K562 (cell line): Measurements from ENCODE around the gene ZSWIM3. TPM values are rescaled to one million over a fixed set of nuclear protein-coding genes. Genes with fewer than 3 reads are reported as not detected.

Experiments
- ATAC-seq: fragments of 200-7000 bp; cut with Tn5 transposase; 3 replicates; pipeline ENCODE4 v1.9.1; 2020; ENCODE audit warnings: moderate library complexity
- BruUV-seq: library from RNA; stranded (reverse); fragments of 400-500 nt; replicated peaks from 2 replicates; lab custom pipeline; 2021; lab: Mats Ljungman, UMichigan
- CTCF ChIA-PET: fragments of 300-600 bp; formaldehyde crosslinking; extraction: SDS; loops from one replicate; lab custom pipeline; 2021; ENCODE audit warnings: low intra/inter-chr PET ratio; lab: Yijun Ruan, JAX
- POLR2A ChIA-PET: fragments of 300-600, 350-650 bp; sonication (Branson Sonifier 250); formaldehyde crosslinking; extraction: SDS; loops from one replicate; lab custom pipeline; 2021; ENCODE audit warnings: antibody characterized with exemption, inconsistent platforms; lab: Yijun Ruan, JAX
- DNase-seq, 4 experiments: peaks; one replicate each; pipeline versions ENCODE4 v3.0.0 to v3.0.0-alpha.2; 2011 to 2018; ENCODE audit warnings: low spot score in 3 of 4, mixed read lengths in 3 of 4; ENCODE audit errors: extremely low read depth in 1 of 4
- FAIRE-seq: peaks from 2 replicates; lab custom pipeline; 2011; peaks lifted over from hg19 to GRCh38; lab: Jason Lieb, UNC
- H2AFZ ChIP-seq: 2 replicates; pipeline ENCODE4 v1.6.0; 2011; ENCODE audit warnings: low read depth, low read length, control low read depth, inconsistent platforms
- H3K27ac ChIP-seq: fragments of 200-600 bp; 3 replicates; pipeline ENCODE4 v1.8.0; 2011; ENCODE audit warnings: low read depth, mild to moderate bottlenecking, control low read depth, inconsistent platforms, low read length, moderate library complexity, mixed read lengths; ENCODE audit errors: extremely low read depth
- H3K27me3 ChIP-seq, 2 experiments: fragments of 300-600 bp in 1 of 2; 2 replicates in 1 of 2; 3 replicates in 1 of 2; pipeline versions ENCODE4 v1.6.0 to v1.8.0; 2011; ENCODE audit warnings: inconsistent platforms in 2 of 2, low read length in 2 of 2, mild to moderate bottlenecking in 1 of 2, mixed read lengths in 1 of 2, moderate library complexity in 1 of 2; ENCODE audit not compliant: control insufficient read depth in 2 of 2, insufficient read depth in 2 of 2
- H3K36me3 ChIP-seq: fragments of 300-600 bp; 3 replicates; pipeline ENCODE4 v1.8.0; 2011; ENCODE audit warnings: mild to moderate bottlenecking, low read length, inconsistent platforms; ENCODE audit not compliant: control insufficient read depth, insufficient read depth
- H3K4me1 ChIP-seq, 2 experiments: fragments of 200-600 bp in 1 of 2; replicated peaks in 1 of 2; 2 replicates in 1 of 2; 3 replicates in 1 of 2; pipeline versions ENCODE4 v1.5.1 to v1.8.0; 2011; ENCODE audit warnings: inconsistent platforms in 2 of 2, low read length in 2 of 2, mild to moderate bottlenecking in 1 of 2, mixed read lengths in 1 of 2, moderate library complexity in 1 of 2; ENCODE audit not compliant: control insufficient read depth in 2 of 2, insufficient read depth in 2 of 2
- H3K4me2 ChIP-seq: 2 replicates; pipeline ENCODE4 v1.6.1; 2011; ENCODE audit warnings: low read length, control low read depth, inconsistent platforms, mixed read lengths; ENCODE audit not compliant: insufficient read depth
- H3K4me3 ChIP-seq: fragments of 200-600 bp; sonication (generic), shearing (Covaris generic); 2 replicates; pipeline ENCODE4 v1.5.1; 2016; ENCODE audit warnings: control low read depth, inconsistent platforms
- H3K79me2 ChIP-seq: fragments of 200-600 bp; 3 replicates; pipeline ENCODE4 v1.8.0; 2011; ENCODE audit warnings: low read length, inconsistent platforms; ENCODE audit not compliant: control insufficient read depth, insufficient read depth
- H3K9ac ChIP-seq, 2 experiments: 2 replicates each; pipeline versions ENCODE4 v1.6.0 to v1.6.1; 2011; ENCODE audit warnings: low read depth in 2 of 2, low read length in 2 of 2, control low read depth in 1 of 2, inconsistent platforms in 1 of 2, mild to moderate bottlenecking in 1 of 2, mixed read lengths in 1 of 2; ENCODE audit not compliant: insufficient read depth in 1 of 2
- H3K9me1 ChIP-seq: one replicate; pipeline ENCODE4 v1.6.0; 2011; ENCODE audit warnings: inconsistent platforms, mild to moderate bottlenecking, low read length, moderate library complexity; ENCODE audit not compliant: control insufficient read depth, insufficient read depth
- H3K9me3 ChIP-seq: replicated peaks from 2 replicates; pipeline ENCODE4 v1.5.1; 2011; ENCODE audit warnings: low read depth, low read length, inconsistent platforms; ENCODE audit not compliant: control insufficient read depth, insufficient read depth
- H4K20me1 ChIP-seq: replicated peaks from 2 replicates; pipeline ENCODE4 v1.6.1; 2011; ENCODE audit warnings: low read length, inconsistent platforms, mixed read lengths; ENCODE audit not compliant: control insufficient read depth, insufficient read depth
- BRCA1 ChIP-seq, 2 experiments: fragments of 450-650 bp in 1 of 2; sonication (generic) in 1 of 2; formaldehyde crosslinking in 1 of 2; IDR thresholded peaks; 2 replicates each; pipeline versions ENCODE4 v1.5.0 to v1.6.1; 2017 to 2020; ENCODE audit warnings: mild to moderate bottlenecking in 1 of 2, missing genetic modification reagents in 1 of 2
- CEBPB ChIP-seq: fragments of 450-650 bp; IDR thresholded peaks from 2 replicates; pipeline ENCODE4 v1.6.1; 2016; ENCODE audit warnings: missing genetic modification characterization, missing compliant biosample characterization
- DDX20 ChIP-seq: fragments of 450-650 bp; IDR thresholded peaks from 2 replicates; pipeline ENCODE4 v1.6.1; 2016; ENCODE audit warnings: missing genetic modification characterization, low read depth, mild to moderate bottlenecking, missing compliant biosample characterization, moderate library complexity
- GATA2 ChIP-seq: sonication (generic); formaldehyde crosslinking; IDR thresholded peaks from 2 replicates; pipeline ENCODE4 v1.4.0; 2020; ENCODE audit warnings: mild to moderate bottlenecking, missing genetic modification reagents
- HMBOX1 ChIP-seq: sonication (generic); IDR thresholded peaks from 2 replicates; pipeline ENCODE4 v1.6.1; 2016
- SPI1 ChIP-seq: IDR thresholded peaks from 2 replicates; pipeline ENCODE4 v1.6.1; 2011; ENCODE audit warnings: low read depth, low read length, control low read depth, borderline replicate concordance
- TAF9B ChIP-seq: fragments of 450-650 bp; IDR thresholded peaks from 2 replicates; pipeline ENCODE4 v1.6.1; 2018; ENCODE audit warnings: mild to moderate bottlenecking; ENCODE audit not compliant: partially characterized antibody
- ZNF644 ChIP-seq: fragments of 200-800 bp; sonication (Bioruptor generic); IDR thresholded peaks from 2 replicates; pipeline ENCODE4 v1.6.1; 2016; ENCODE audit warnings: low read depth, missing genetic modification characterization, missing compliant biosample characterization
- ZZZ3 ChIP-seq: fragments of 450-650 bp; IDR thresholded peaks from 2 replicates; pipeline ENCODE4 v1.6.1; 2016; ENCODE audit warnings: antibody characterized with exemption, mild to moderate bottlenecking, moderate library complexity
- WGBS: fragments of 100-300 bp; shearing (Covaris generic); methylation state at CpG from one replicate; pipeline ENCODE4 v1.1.6; 2016; ENCODE audit warnings: low coverage, mixed read lengths; ENCODE audit not compliant: insufficient coverage; ENCODE audit errors: missing lambda C conversion rate; 5-methylcytosine and 5-hydroxymethylcytosine counted together
- in situ Hi-C: fragments of 300-500 bp; cut with MboI; formaldehyde crosslinking; loops from 4 replicates; pipeline ENCODE4 v1.15.0; 2018; ENCODE audit warnings: inconsistent platforms, mixed read lengths
- intact Hi-C: fragments of 100-400 bp; cut with micrococcal nuclease; formaldehyde crosslinking; loops from 2 replicates; pipeline ENCODE4 v1.14.2; 2022
- polyA plus RNA-seq, 8 experiments: library from polyadenylated mRNA; depleted of rRNA in 4 of 8; stranded (reverse) in 5 of 8; unstranded in 3 of 8; fragments of >200 nt; fragmentation: Nextera tagmentation in 2 of 8; fragmentation: Illumina TruSeq in 1 of 8; extraction: Ambion mirVana in 2 of 8; extraction: Trizol in 1 of 8; gene quantifications; 2 replicates each; pipeline versions ENCODE4 v1.2.1 to v1.2.3, GENCODE V29; 2011 to 2014; ENCODE audit warnings: inconsistent platforms in 1 of 8, missing spikeins in 1 of 8
- total RNA-seq, 7 experiments: library from RNA; depleted of rRNA in 6 of 7; stranded (reverse); fragments of >200 nt in 6 of 7; fragmentation: Illumina TruSeq in 2 of 7; extraction: Trizol in 2 of 7; gene quantifications; 2 replicates each; pipeline versions ENCODE4 v1.2.1 to v1.2.3, GENCODE V29; 2011 to 2021; ENCODE audit warnings: low replicate concordance in 1 of 7
- TF ChIP-seq, protein P1 (sequence below): sonication (generic); formaldehyde crosslinking; IDR thresholded peaks from 2 replicates; pipeline ENCODE4 v1.8.0; 2022; ENCODE audit warnings: missing genetic modification reagents, mild to moderate bottlenecking, moderate library complexity, borderline replicate concordance

ZSWIM3 gene
- total and polyA plus RNA-seq, 9 of the 15 experiments (the other 6 are each of a cell fraction or from before 2014, with no cell fraction given): 1.7 to 4.3 (median 2.9) TPM

GRCh38 chr20:45835329-45835765 lies 22.1 kb upstream of the ZSWIM3 start:
- ATAC-seq (no peak), DNase-seq (no peak), FAIRE-seq (no peak)
- no peaks in the 10 kb centered on the region for H3K79me2 ChIP-seq
- H3K9me1 ChIP-seq: no peaks in the 10 kb centered on the region
- H4K20me1 ChIP-seq: no peaks in the 10 kb centered on the region
- TF ChIP-seq BRCA1 (IDR thresholded peaks at IDR 0.05): no peak
- TF ChIP-seq BRCA1 (CRISPR knock-in tag; IDR thresholded peaks at IDR 0.05): no peak
- no peak for TF ChIP-seq ZZZ3
- TF ChIP-seq SPI1: peak; percentile 37; the same call in 1 of the 2 replicates
- no peak for TF ChIP-seq DDX20 (tag)
- TF ChIP-seq GATA2 (CRISPR knock-in tag): peak; percentile 52
- no peak for TF ChIP-seq CEBPB (tag)
- TF ChIP-seq, protein P1, sequence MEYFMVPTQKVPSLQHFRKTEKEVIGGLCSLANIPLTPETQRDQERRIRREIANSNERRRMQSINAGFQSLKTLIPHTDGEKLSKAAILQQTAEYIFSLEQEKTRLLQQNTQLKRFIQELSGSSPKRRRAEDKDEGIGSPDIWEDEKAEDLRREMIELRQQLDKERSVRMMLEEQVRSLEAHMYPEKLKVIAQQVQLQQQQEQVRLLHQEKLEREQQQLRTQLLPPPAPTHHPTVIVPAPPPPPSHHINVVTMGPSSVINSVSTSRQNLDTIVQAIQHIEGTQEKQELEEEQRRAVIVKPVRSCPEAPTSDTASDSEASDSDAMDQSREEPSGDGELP (CRISPR knock-in tag): no peak
- peak; percentile 92 for TF ChIP-seq HMBOX1
- TF ChIP-seq TAF9B: no peak
- no peak for TF ChIP-seq ZNF644 (tag)
- ChIA-PET CTCF (no interaction called here), POLR2A (no interaction called here)
- no peaks in the 10 kb centered on the region for H3K27me3 ChIP-seq
- peak overlapping the region; percentile 60; the same call in 1 of the 2 replicates for H3K4me2 ChIP-seq
- peaks cover 32 to 34% of the 10 kb centered on the region in 2 experiments for H3K4me1 ChIP-seq
- in situ Hi-C loops: no loop called here
- H3K36me3 ChIP-seq: no peaks in the 10 kb centered on the region
- WGBS: 56% methylated on average over 3 of the region's 3 CpGs
- H3K9me3 ChIP-seq: no peaks in the 10 kb centered on the region
- H3K27ac ChIP-seq: peak overlapping the region; percentile 25; the same call in 1 of the 3 replicates
- intact Hi-C loops: loop anchor here (10.0 kb wide), 1 partner anchor 49 kb away; the partner anchor contains the start of genes SPATA25 and ZSWIM1
- H2AFZ ChIP-seq: no peak overlapping the region
- H3K9ac ChIP-seq: no peak overlapping the region
- no TSS peak for BruUV-seq
- H3K4me3 ChIP-seq: no peak overlapping the region
